H1 (cell line): ENCODE data around the gene PREX1. TPM values are rescaled to one million over a fixed set of nuclear protein-coding genes. Genes with fewer than 3 reads are reported as not detected.

ENCODE experiments used
- CTCF ChIA-PET: fragments of 300-600 bp; sonication (Branson Sonifier 250); formaldehyde crosslinking; loops from one replicate; lab custom pipeline; 2021; ENCODE audit not compliant: partially characterized antibody; lab: Charles Lee
- POLR2A ChIA-PET: fragments of 300-600 bp; sonication (Branson Sonifier 250); formaldehyde crosslinking; loops from one replicate; lab custom pipeline; 2021; ENCODE audit warnings: inconsistent platforms; ENCODE audit not compliant: partially characterized antibody; lab: Charles Lee
- DNase-seq, 2 experiments: peaks; one replicate each; pipeline versions ENCODE4 v3.0.0 to v3.0.0-alpha.2; 2010 to 2022; ENCODE audit warnings: low spot score in 2 of 2, low read depth in 1 of 2, mixed read lengths in 1 of 2
- FAIRE-seq: peaks from 2 replicates; lab custom pipeline; 2011; peaks lifted over from hg19 to GRCh38; lab: Jason Lieb, UNC
- H2AFZ ChIP-seq: 2 replicates; pipeline ENCODE4 v1.8.1; 2012; ENCODE audit warnings: low read length, inconsistent platforms
- H2AK5ac ChIP-seq: 2 replicates; pipeline ENCODE4 v1.6.1; 2013; ENCODE audit warnings: low read depth, low read length
- H2BK120ac ChIP-seq: replicated peaks from 2 replicates; pipeline ENCODE3; 2013; ENCODE audit warnings: low read depth, low read length, inconsistent platforms
- H2BK12ac ChIP-seq: 2 replicates; pipeline ENCODE4 v1.6.1; 2013; ENCODE audit warnings: low read depth, low read length
- H2BK15ac ChIP-seq: 2 replicates; pipeline ENCODE4 v1.6.1; 2013; ENCODE audit warnings: low read length
- H2BK20ac ChIP-seq: 2 replicates; pipeline ENCODE4 v1.6.1; 2013; ENCODE audit warnings: low read length
- H2BK5ac ChIP-seq: 2 replicates; pipeline ENCODE4 v1.6.1; 2013; ENCODE audit warnings: low read depth, low read length
- H3K14ac ChIP-seq: 2 replicates; pipeline ENCODE4 v1.6.1; 2013; ENCODE audit warnings: inconsistent platforms; ENCODE audit not compliant: insufficient read length
- H3K18ac ChIP-seq: 2 replicates; pipeline ENCODE4 v1.6.1; 2013; ENCODE audit warnings: low read length; ENCODE audit errors: extremely low read depth
- H3K23ac ChIP-seq: 2 replicates; pipeline ENCODE4 v1.6.1; 2013; ENCODE audit warnings: inconsistent platforms; ENCODE audit not compliant: insufficient read length
- H3K23me2 ChIP-seq: 2 replicates; pipeline ENCODE4 v1.6.1; 2013; ENCODE audit warnings: low read depth, low read length
- H3K27ac ChIP-seq: 2 replicates; pipeline ENCODE4 v1.6.1; 2011; ENCODE audit warnings: low read depth, low read length, inconsistent platforms
- H3K27me3 ChIP-seq, 4 experiments: replicated peaks in 1 of 4; 1 replicate in 1 of 4; 2 replicates in 3 of 4; pipeline versions ENCODE4 v1.6.1 to v1.8.1; 2011 to 2013; ENCODE audit warnings: low read length in 3 of 4, mild to moderate bottlenecking in 3 of 4, inconsistent platforms in 2 of 4, mixed read lengths in 2 of 4, moderate library complexity in 1 of 4; ENCODE audit not compliant: control insufficient read depth in 3 of 4, insufficient read depth in 3 of 4; ENCODE audit errors: extremely low read depth in 1 of 4
- H3K36me3 ChIP-seq, 4 experiments: 2 replicates each; pipeline versions ENCODE4 v1.6.1 to v1.8.1; 2011 to 2013; ENCODE audit warnings: mild to moderate bottlenecking in 4 of 4, low read length in 3 of 4, moderate library complexity in 2 of 4, control low read depth in 1 of 4, inconsistent platforms in 1 of 4; ENCODE audit not compliant: insufficient read depth in 4 of 4, control insufficient read depth in 2 of 4
- H3K4ac ChIP-seq: replicated peaks from 2 replicates; pipeline ENCODE3; 2013; ENCODE audit warnings: low read length, low read depth, mixed read lengths, inconsistent platforms; ENCODE audit not compliant: insufficient read length
- H3K4me1 ChIP-seq, 4 experiments: replicated peaks in 1 of 4; 1 replicate in 1 of 4; 2 replicates in 3 of 4; pipeline versions ENCODE4 v1.6.1 to v1.8.1; 2011 to 2013; ENCODE audit warnings: low read length in 3 of 4, inconsistent platforms in 2 of 4, mixed read lengths in 1 of 4; ENCODE audit not compliant: insufficient read depth in 4 of 4, control insufficient read depth in 3 of 4
- H3K4me2 ChIP-seq, 2 experiments: 2 replicates each; pipeline versions ENCODE4 v1.6.1 to v1.8.1; 2011 to 2013; ENCODE audit warnings: low read depth in 2 of 2, low read length in 2 of 2, control low read depth in 1 of 2, inconsistent platforms in 1 of 2, mild to moderate bottlenecking in 1 of 2; ENCODE audit not compliant: insufficient read depth in 1 of 2
- H3K4me3 ChIP-seq, 4 experiments: fragments of 200-600, 300-600 bp in 1 of 4; sonication (generic), shearing (Covaris generic), sonication (Bioruptor Twin) in 1 of 4; 2 replicates each; pipeline versions ENCODE4 v1.5.1 to v1.8.1; 2011 to 2016; ENCODE audit warnings: low read length in 4 of 4, low read depth in 3 of 4, control low read depth in 2 of 4, inconsistent platforms in 2 of 4, mild to moderate bottlenecking in 2 of 4, mixed read lengths in 1 of 4, moderate library complexity in 1 of 4; ENCODE audit not compliant: insufficient read depth in 2 of 4; ENCODE audit errors: extremely low read depth in 1 of 4
- H3K56ac ChIP-seq: replicated peaks from 2 replicates; pipeline ENCODE3; 2013; ENCODE audit warnings: low read depth, mild to moderate bottlenecking, mixed read lengths, low read length, inconsistent platforms; ENCODE audit not compliant: insufficient read length
- H3K79me1 ChIP-seq: 2 replicates; pipeline ENCODE4 v1.6.1; 2013; ENCODE audit warnings: low read depth, low read length, control low read depth
- H3K79me2 ChIP-seq, 2 experiments: 2 replicates each; pipeline versions ENCODE4 v1.6.1 to v1.8.1; 2012 to 2013; ENCODE audit warnings: low read length in 2 of 2, mild to moderate bottlenecking in 2 of 2, inconsistent platforms in 1 of 2; ENCODE audit not compliant: insufficient read depth in 2 of 2, control insufficient read depth in 1 of 2
- H3K9ac ChIP-seq, 4 experiments: replicated peaks in 1 of 4; 1 replicate in 1 of 4; 2 replicates in 3 of 4; pipeline versions ENCODE4 v1.6.1 to v1.8.1; 2011 to 2013; ENCODE audit warnings: low read depth in 3 of 4, low read length in 3 of 4, control low read depth in 2 of 4, mild to moderate bottlenecking in 2 of 4, moderate library complexity in 2 of 4, inconsistent platforms in 1 of 4; ENCODE audit errors: extremely low read depth in 1 of 4
- H3K9me3 ChIP-seq, 2 experiments: 2 replicates each; pipeline versions ENCODE4 v1.6.1 to v1.8.1; 2012 to 2013; ENCODE audit warnings: mild to moderate bottlenecking in 2 of 2, moderate library complexity in 2 of 2, control low read depth in 1 of 2, inconsistent platforms in 1 of 2, low read depth in 1 of 2, low read length in 1 of 2, mixed read lengths in 1 of 2; ENCODE audit not compliant: insufficient read depth in 2 of 2
- H4K20me1 ChIP-seq, 2 experiments: replicated peaks in 1 of 2; 2 replicates each; pipeline versions ENCODE3 to v1.8.1; 2011 to 2013; ENCODE audit warnings: inconsistent platforms in 2 of 2, low read length in 2 of 2, mild to moderate bottlenecking in 1 of 2; ENCODE audit not compliant: insufficient read depth in 2 of 2, control insufficient read depth in 1 of 2
- H4K5ac ChIP-seq: 2 replicates; pipeline ENCODE4 v1.6.1; 2013; ENCODE audit warnings: low read length, low read depth, mixed read lengths, inconsistent platforms; ENCODE audit not compliant: insufficient read length
- H4K8ac ChIP-seq: 2 replicates; pipeline ENCODE4 v1.8.0; 2013; ENCODE audit warnings: mild to moderate bottlenecking, moderate library complexity, low read length, inconsistent platforms; ENCODE audit not compliant: insufficient read depth; ENCODE audit errors: extremely low read depth
- H4K91ac ChIP-seq: replicated peaks from 2 replicates; pipeline ENCODE3; 2013; ENCODE audit warnings: low read length, mixed read lengths, inconsistent platforms; ENCODE audit not compliant: insufficient read length
- ATF3 ChIP-seq: IDR thresholded peaks from 2 replicates; pipeline ENCODE4 v1.6.1; 2011; ENCODE audit warnings: low read depth, mild to moderate bottlenecking, low read length; ENCODE audit not compliant: insufficient read depth
- BCL11A ChIP-seq, 2 experiments: IDR thresholded peaks; one replicate each; pipeline ENCODE4 v1.6.1; 2011; ENCODE audit warnings: low read depth in 2 of 2, low read length in 2 of 2, mild to moderate bottlenecking in 2 of 2
- CREB1 ChIP-seq: IDR thresholded peaks from 2 replicates; pipeline ENCODE4 v1.6.1; 2012; ENCODE audit warnings: inconsistent platforms
- CTBP2 ChIP-seq: IDR thresholded peaks from 2 replicates; pipeline ENCODE4 v1.7.0; 2011; ENCODE audit warnings: borderline replicate concordance, mild to moderate bottlenecking, moderate library complexity, mixed read lengths, low read length; ENCODE audit not compliant: insufficient read depth, insufficient read length
- E2F6 ChIP-seq: IDR thresholded peaks from 2 replicates; pipeline ENCODE4 v1.6.1; 2012; ENCODE audit warnings: inconsistent platforms
- EZH2 ChIP-seq: fragments of 200-600 bp; sonication (generic); IDR thresholded peaks from 2 replicates; pipeline ENCODE4 v1.7.1; 2012; ENCODE audit warnings: low read depth, mild to moderate bottlenecking, moderate library complexity, low read length, inconsistent platforms; ENCODE audit not compliant: severe bottlenecking
- JUN ChIP-seq: IDR thresholded peaks from 2 replicates; pipeline ENCODE4 v1.6.1; 2011; ENCODE audit warnings: low read depth, mild to moderate bottlenecking, improper control_type of control experiment, low read length
- MAX ChIP-seq: IDR thresholded peaks from 2 replicates; pipeline ENCODE4 v1.6.1; 2012; ENCODE audit warnings: inconsistent platforms
- POU5F1 ChIP-seq: IDR thresholded peaks from 2 replicates; pipeline ENCODE4 v1.6.1; 2011; ENCODE audit warnings: low read depth, mild to moderate bottlenecking, low read length, moderate library complexity
- RAD21 ChIP-seq, 2 experiments: IDR thresholded peaks in 1 of 2; conservative IDR thresholded peaks in 1 of 2; 2 replicates each; pipeline ENCODE4 v1.6.1; 2011; ENCODE audit warnings: low read depth in 2 of 2, low read length in 2 of 2, improper control_type of control experiment in 1 of 2, inconsistent platforms in 1 of 2, mild to moderate bottlenecking in 1 of 2, moderate library complexity in 1 of 2
- RBBP5 ChIP-seq: IDR thresholded peaks from 2 replicates; pipeline ENCODE4 v1.7.1; 2012; ENCODE audit warnings: low read depth, mild to moderate bottlenecking, inconsistent platforms, low read length, moderate library complexity, borderline replicate concordance
- SRF ChIP-seq: IDR thresholded peaks from 2 replicates; pipeline ENCODE4 v1.6.1; 2011; ENCODE audit warnings: mild to moderate bottlenecking, low read depth, low read length, moderate library complexity
- WGBS, 2 experiments: shearing (Covaris generic) in 1 of 2; methylation state at CpG; one replicate each; pipeline versions ENCODE4 v1.1.6 to v1.1.7; 2013 to 2015; ENCODE audit warnings: low lambda C conversion rate in 2 of 2, mixed read lengths in 2 of 2, inconsistent platforms in 1 of 2, low coverage in 1 of 2, missing lambda C conversion rate in 1 of 2; ENCODE audit not compliant: insufficient replicate concordance in 2 of 2, insufficient coverage in 1 of 2, insufficient read length in 1 of 2; ENCODE audit errors: extremely low coverage in 1 of 2, missing lambda C conversion rate in 1 of 2; 5-methylcytosine and 5-hydroxymethylcytosine counted together
- polyA plus RNA-seq, 7 experiments: library from polyadenylated mRNA; depleted of rRNA in 3 of 7; stranded (reverse) in 5 of 7; unstranded in 2 of 7; fragments of >200 nt in 5 of 7; fragments of 200-250 nt in 2 of 7; gene quantifications; 1 replicate in 5 of 7; 2 replicates in 1 of 7; 4 replicates in 1 of 7; pipeline versions ENCODE4 v1.2.1 to v1.2.3, GENCODE V29; 2011 to 2013; ENCODE audit warnings: missing spikeins in 2 of 7, mixed read lengths in 2 of 7
- total RNA-seq: library from RNA; stranded (reverse); fragmentation: NEBNext Ultra II Directional; extraction: Animal tissue kit (Norgen Biotek cat#: 25700); gene quantifications from 2 replicates; pipeline ENCODE4 v1.2.1, GENCODE V29; 2021

PREX1 gene
- total and polyA plus RNA-seq, 2 of the 8 experiments (the other 6 are each of a cell fraction or from before 2014, with no cell fraction given) = 10.7 to 12.8 TPM

- CTCF ChIA-PET = interaction anchor here (0.6 to 0.9 kb wide), 2 partner anchors 14 to 1561 kb away, joined by 3 read pairs; no protein-coding TSS in a partner anchor
- H2AK5ac ChIP-seq = no peak overlapping the region
- no peak for TF ChIP-seq CREB1
- TF ChIP-seq POU5F1 = no peak
- no peak for TF ChIP-seq ATF3
- no peak for TF ChIP-seq EZH2
- no peak for TF ChIP-seq RAD21 (IDR thresholded peaks at IDR 0.05 in 1 of 2, conservative IDR thresholded peaks at IDR 0.05 in 1 of 2; ENCODE audit: low read depth in 2 of 2, low read length in 2 of 2)
- TF ChIP-seq SRF = no peak
- no peak for TF ChIP-seq E2F6
- no peak for TF ChIP-seq JUN
- TF ChIP-seq MAX = no peak
- no peak for TF ChIP-seq CTBP2
- TF ChIP-seq RBBP5 = no peak
- TF ChIP-seq BCL11A (IDR thresholded peaks at IDR 0.05; ENCODE audit: low read depth in 2 of 2, low read length in 2 of 2) = no peak
Observed at GRCh38 chr20:48608756-48609155, 219.0 kb downstream of the PREX1 start.

More at GRCh38 chr20:48608756-48609155, 219.0 kb downstream of the PREX1 start:
- H2BK12ac ChIP-seq = no peak overlapping the region
- H3K56ac ChIP-seq = no peak overlapping the region
- no peaks in the 10 kb centered on the region for H3K9me3 ChIP-seq
- H3K4me3 ChIP-seq = no peak overlapping the region
- no peak overlapping the region for H3K4ac ChIP-seq
- H2AFZ ChIP-seq = no peak overlapping the region
- H3K4me1 ChIP-seq = peaks cover 0 to 3% (median under 1%) of the 10 kb centered on the region in 4 experiments; a peak in 3 of 7 replicates
- POLR2A ChIA-PET = no interaction called here
- H3K27me3 ChIP-seq = no peaks in the 10 kb centered on the region
- H2BK5ac ChIP-seq = no peak overlapping the region
- no peaks in the 10 kb centered on the region for H4K20me1 ChIP-seq
- H4K91ac ChIP-seq = no peak overlapping the region
- DNase-seq (no peak), FAIRE-seq (no peak)
- no peak overlapping the region for H2BK120ac ChIP-seq
- no peak overlapping the region for H2BK15ac ChIP-seq
- no peaks in the 10 kb centered on the region for H3K79me1 ChIP-seq
- 94% methylated on average over 3 of the region's 3 CpGs; no CpG with 5 or more reads in 1 of the 2 experiments for WGBS, 2 experiments
- H3K14ac ChIP-seq = no peak overlapping the region
- no peak overlapping the region; the same call in 1 of the 2 replicates for H2BK20ac ChIP-seq
- no peak overlapping the region for H4K5ac ChIP-seq
- no peaks in the 10 kb centered on the region for H3K23me2 ChIP-seq
- no peaks in the 10 kb centered on the region for H3K36me3 ChIP-seq
- no peak overlapping the region for H3K23ac ChIP-seq
- H3K18ac ChIP-seq = no peak overlapping the region
- H4K8ac ChIP-seq = no peak overlapping the region
- no peak overlapping the region for H3K27ac ChIP-seq
- H3K4me2 ChIP-seq = no peak overlapping the region
- H3K79me2 ChIP-seq = no peaks in the 10 kb centered on the region
- H3K9ac ChIP-seq = no peak overlapping the region
